Fibroblast of mammary gland (primary cell): ENCODE results near the gene IL4I1.

Source experiments
- DNase-seq: peaks from one replicate; pipeline ENCODE4 v3.0.0-alpha.2; 2010; ENCODE audit warnings: low read depth
- H3K4me3 ChIP-seq: 2 replicates; pipeline ENCODE4 v1.5.1; 2011; ENCODE audit warnings: low read depth, mild to moderate bottlenecking, low read length, moderate library complexity; ENCODE audit not compliant: control insufficient read depth
- TF ChIP-seq, protein P1 (sequence below): conservative IDR thresholded peaks from 2 replicates; pipeline ENCODE4 v1.5.1; 2011; ENCODE audit warnings: low read depth, low read length, inconsistent platforms; ENCODE audit not compliant: control insufficient read depth, insufficient read depth

Gene IL4I1

GRCh38 chr19:49936549-49936948 lies 39.9 kb upstream of the IL4I1 start:
- TF ChIP-seq, protein P1, sequence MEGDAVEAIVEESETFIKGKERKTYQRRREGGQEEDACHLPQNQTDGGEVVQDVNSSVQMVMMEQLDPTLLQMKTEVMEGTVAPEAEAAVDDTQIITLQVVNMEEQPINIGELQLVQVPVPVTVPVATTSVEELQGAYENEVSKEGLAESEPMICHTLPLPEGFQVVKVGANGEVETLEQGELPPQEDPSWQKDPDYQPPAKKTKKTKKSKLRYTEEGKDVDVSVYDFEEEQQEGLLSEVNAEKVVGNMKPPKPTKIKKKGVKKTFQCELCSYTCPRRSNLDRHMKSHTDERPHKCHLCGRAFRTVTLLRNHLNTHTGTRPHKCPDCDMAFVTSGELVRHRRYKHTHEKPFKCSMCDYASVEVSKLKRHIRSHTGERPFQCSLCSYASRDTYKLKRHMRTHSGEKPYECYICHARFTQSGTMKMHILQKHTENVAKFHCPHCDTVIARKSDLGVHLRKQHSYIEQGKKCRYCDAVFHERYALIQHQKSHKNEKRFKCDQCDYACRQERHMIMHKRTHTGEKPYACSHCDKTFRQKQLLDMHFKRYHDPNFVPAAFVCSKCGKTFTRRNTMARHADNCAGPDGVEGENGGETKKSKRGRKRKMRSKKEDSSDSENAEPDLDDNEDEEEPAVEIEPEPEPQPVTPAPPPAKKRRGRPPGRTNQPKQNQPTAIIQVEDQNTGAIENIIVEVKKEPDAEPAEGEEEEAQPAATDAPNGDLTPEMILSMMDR, result no peak
- no peak for DNase-seq
- no peak overlapping the region for H3K4me3 ChIP-seq

DNA sequence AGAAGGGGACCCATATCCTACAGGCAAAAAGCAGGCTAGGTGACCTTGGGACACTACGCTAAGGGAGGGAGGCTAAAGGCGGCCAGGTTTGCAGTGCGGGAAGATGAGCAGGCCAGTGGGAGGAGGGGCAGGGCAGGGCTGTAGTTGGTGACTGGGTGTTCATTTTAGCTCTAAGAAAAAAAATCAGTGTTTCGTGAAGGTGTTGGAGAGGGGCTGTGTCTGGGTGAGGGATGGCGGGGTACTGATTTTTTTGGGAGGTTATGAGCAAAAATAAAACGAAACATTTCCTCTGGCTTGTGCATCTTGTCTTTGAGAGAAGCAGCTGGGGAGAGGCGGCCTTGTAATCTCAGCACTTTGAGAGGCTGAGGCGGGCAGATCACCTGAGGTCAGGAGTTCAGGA lies 37.0 kb upstream of the IL4I1 start:
- H3K4me3 ChIP-seq, result no peak overlapping the region
- DNase-seq, result no peak
- TF ChIP-seq, protein P1, result no peak

DNA sequence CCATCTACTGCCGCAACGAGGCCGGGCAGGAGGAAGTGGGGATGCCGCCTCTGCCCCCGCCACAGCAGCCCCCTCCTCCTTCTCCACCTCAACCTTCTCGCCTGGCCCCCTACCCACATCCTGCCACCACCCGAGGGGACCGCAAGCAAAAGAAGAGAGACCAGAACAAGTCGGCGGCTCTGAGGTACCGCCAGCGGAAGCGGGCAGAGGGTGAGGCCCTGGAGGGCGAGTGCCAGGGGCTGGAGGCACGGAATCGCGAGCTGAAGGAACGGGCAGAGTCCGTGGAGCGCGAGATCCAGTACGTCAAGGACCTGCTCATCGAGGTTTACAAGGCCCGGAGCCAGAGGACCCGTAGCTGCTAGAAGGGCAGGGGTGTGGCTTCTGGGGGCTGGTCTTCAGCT lies 36.0 kb upstream of the IL4I1 start:
- no peak overlapping the region for H3K4me3 ChIP-seq
- DNase-seq, result no peak
- TF ChIP-seq, protein P1, result no peak

DNA sequence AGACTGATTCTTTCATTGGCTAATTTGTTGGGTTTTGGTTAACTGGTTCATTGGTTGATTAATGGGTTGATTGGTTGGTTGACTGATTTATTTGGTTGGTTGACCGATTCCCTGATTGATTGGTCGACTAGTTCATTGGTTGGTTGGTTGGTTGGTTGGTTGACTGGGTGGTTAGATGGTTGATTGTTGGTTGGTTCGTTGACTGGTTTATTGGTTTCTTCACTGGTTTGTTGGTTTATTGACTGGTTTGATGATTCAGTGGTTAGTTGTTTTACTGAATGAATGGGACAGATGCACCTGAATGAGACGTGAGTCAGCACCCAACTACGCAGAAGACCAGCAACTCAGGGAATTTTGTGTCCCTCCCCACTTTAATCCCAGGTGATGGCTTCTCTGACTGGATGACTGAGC lies 35.4 kb upstream of the IL4I1 start:
- no peak for DNase-seq
- TF ChIP-seq, protein P1, result no peak
- no peak overlapping the region for H3K4me3 ChIP-seq

- H3K4me3 ChIP-seq, result no peak overlapping the region
- no peak for DNase-seq
- TF ChIP-seq, protein P1, result no peak
Measured at GRCh38 chr19:49931293-49932040, 34.8 kb upstream of the IL4I1 start.

DNA sequence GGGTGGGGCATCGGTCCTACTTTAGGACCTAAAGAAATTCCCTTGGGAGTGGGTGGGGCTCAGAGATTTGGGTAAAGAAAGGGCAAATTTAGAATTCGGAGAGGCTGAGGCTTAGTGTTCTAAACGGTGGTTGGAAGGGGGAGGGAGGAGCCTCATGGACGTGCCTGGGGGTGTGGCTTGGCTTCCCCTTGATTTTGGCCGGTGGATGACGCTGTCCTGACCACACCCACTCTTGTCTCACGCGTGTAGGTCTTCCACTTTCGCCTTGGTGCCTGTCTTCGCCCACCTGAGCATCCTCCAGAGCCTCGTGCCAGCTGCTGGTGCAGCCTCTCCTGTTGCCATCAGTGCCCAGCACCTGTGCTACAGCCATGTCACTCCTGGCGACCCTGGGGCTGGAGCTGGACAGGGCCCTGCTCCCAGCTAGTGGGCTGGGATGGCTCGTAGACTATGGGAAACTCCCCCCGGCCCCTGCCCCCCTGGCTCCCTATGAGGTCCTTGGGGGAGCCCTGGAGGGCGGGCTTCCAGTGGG lies 33.9 kb upstream of the IL4I1 start:
- TF ChIP-seq, protein P1, result no peak
- H3K4me3 ChIP-seq, result peak overlapping the region; percentile 90
- DNase-seq, result peak; percentile 42
